ENCODE measurements around the gene MCUB.

- no peak for TF ChIP-seq ARNT (IDR thresholded peaks at IDR 0.05)
- TF ChIP-seq SP1 (IDR thresholded peaks at IDR 0.05), result no peak
- TF ChIP-seq, protein P1, sequence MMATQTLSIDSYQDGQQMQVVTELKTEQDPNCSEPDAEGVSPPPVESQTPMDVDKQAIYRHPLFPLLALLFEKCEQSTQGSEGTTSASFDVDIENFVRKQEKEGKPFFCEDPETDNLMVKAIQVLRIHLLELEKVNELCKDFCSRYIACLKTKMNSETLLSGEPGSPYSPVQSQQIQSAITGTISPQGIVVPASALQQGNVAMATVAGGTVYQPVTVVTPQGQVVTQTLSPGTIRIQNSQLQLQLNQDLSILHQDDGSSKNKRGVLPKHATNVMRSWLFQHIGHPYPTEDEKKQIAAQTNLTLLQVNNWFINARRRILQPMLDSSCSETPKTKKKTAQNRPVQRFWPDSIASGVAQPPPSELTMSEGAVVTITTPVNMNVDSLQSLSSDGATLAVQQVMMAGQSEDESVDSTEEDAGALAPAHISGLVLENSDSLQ (IDR thresholded peaks at IDR 0.05), result no peak
These were observed 173.7 kb downstream of the MCUB start for GRCh38 chr4:109733728-109734127.
